GM18868 (cell line): Measurements from ENCODE around the gene YIPF1.

Experiments
- ATAC-seq: cut with Tn5 transposase; IDR thresholded peaks from one replicate; pipeline ENCODE4 v1.9.1; 2021; ENCODE audit warnings: mild to moderate bottlenecking, moderate library complexity; ENCODE audit not compliant: unreplicated experiment

YIPF1 gene

DNA sequence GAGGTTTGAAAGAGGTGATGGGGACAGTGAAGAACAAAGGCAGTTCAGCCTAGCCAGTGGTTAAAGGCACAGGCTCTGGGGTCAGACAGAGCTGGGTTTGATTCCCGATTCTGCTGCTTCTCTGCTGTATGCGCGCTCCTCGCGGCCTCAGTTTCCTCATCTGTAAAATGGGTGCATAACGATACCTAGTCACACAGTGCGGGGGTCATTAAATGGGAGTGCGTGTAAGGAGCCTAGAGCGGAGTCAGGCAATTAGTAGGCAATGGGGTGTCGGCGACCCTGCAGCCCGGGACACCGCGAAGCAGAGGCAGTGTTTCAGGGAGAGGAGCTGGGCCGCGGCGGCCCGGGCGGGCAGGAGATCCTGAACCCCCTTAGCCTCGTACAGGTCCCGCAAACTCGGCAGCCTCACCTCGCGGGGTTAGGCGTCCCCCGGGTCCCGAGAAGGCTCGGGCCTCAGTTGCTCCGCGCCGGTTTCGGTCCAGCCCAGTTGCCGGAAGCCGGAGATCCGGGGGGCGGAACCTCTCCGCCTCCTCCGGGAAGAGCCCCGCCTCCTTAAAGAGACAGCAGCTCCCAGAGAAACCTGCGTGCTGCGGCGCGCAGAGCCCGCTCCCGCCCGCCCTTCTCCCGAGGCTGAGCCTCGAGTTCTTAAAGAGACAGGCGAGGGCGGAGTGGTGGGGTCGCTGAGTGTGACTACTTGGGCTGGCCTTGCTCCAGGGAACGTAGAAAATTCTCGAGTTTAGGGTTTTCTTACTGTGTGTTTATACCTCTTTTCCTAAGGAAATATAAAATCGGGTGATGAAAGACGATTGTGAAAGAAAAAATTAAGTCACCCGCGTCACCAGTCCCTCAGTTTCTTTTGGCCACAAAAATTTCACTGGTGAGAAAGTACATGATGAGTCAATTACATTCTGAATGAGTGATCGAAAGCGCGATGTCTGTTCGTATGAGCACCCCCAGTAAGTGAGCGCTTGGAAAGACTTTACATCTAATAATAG, at the start of gene YIPF1:
Gene YIPF1, minus strand, starts transcription at position 494 of the 995 bp plus-strand sequence. CDS start 860 bp downstream, outside the sequence.
- ATAC-seq: peak; percentile 86

DNA sequence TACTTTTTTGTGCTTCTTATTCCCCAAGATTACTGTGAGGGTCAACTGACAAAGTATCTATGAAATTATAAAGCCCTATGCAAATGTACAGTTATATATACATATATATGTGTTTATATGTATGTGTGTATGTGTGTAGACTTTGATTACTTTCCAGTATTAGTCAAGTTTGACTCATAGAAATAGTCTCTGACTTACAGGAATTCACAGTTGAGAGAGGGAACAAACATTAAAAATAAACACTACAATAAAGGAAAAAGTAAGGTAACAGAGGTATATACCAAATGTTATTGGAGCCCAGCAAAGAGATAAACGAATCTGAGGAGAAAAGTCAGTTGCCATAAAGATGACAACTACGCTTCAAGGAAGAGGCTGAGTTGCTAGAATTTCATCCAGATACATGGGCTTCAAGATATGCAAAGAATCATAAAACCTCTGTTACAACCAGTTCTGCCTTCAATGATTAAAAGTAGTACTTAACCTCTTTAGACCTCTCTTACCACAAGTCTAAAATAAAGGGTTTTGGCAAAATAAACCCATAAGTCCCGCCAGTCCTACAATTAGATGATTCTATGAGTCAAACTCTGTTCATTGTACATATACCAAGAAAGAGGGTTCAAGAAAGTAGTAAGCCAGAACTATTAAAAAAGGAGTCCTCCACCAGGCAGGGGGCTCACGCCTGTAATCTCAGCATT, 48.7 kb upstream of the YIPF1 start:
- ATAC-seq: no peak

DNA sequence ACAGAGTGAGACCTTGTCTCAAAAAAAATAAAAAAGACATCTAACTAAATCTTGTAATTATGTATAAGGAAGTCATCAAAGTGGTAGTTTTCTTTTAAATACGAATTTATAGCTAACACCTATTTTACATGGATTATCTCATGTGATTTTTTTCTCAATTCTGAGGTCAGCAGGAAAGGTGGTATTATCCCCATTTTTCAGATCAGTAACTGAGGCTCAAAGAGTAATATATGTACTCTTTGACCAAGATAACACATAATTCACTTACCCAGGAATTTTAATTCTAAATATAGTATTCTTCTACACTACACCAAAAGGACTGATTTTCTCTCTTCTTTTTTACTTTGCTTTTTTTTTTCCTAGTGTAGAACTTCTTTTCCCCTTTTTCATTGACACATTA, 46.8 kb upstream of the YIPF1 start:
- ATAC-seq: no peak

DNA sequence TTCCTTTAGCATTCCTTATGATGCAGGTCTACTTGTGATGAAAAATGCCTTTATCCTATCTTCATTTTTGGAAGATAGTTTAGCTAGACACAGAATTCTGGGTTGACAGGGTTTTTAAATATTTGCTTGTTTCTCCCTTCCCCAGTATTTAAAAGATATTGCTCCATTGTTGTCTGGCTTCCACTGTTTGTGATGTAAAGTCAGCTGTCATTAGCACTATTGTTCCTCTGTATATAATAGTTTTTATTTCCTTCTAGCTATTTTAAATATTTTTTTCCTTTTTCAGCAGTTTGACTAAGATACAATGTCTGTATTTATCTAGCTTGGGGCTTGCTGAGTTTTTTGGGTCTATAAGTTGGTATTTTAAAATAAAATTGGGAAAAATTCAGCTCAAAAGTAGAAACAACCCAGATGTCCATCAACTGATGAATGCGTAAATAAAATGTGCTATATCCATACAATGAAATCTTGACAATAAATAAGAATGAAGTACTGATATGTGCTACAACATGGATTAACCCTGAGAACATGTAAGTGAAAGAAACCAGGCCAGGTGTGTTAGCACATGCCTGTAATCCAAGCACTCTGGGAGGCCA, 44.7 kb upstream of the YIPF1 start:
- no peak for ATAC-seq

DNA sequence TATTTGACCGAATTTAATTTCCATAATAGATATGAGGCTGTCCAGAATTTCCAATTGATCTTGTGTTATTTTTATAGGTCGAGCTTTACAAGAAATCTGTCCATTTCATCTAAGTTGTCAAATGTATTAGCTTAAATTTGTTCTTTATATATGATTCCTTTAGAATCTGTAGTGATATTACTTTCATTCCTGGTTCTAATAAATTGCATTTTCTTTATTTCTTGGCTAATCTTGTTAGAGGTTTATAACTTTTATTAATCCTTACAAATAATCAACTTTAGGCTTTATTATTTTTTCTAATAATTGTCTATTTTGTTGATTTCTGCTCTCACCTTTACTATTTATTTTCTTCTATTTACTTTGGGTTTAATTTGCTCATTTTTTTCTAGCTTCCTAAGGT, 41.9 kb upstream of the YIPF1 start:
- ATAC-seq: no peak

DNA sequence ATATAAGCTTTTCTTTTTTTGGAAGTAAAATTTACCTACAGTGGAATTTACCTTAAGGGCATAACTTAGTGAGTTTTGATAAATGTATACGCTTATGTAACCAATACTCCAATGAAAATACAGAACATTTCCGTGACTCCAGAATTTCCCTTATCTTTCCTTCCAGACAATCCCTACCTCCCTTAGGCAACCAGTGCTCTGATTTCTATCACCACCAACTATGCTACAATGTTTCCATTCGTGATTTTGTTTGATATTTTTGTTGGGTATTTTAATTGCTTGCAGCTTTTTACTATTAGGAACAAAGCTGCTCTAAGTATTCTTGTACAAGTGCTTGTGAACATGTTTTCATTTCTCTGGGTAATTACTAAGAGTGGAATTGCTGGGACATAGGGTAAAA, 41.3 kb upstream of the YIPF1 start:
- no peak for ATAC-seq

DNA sequence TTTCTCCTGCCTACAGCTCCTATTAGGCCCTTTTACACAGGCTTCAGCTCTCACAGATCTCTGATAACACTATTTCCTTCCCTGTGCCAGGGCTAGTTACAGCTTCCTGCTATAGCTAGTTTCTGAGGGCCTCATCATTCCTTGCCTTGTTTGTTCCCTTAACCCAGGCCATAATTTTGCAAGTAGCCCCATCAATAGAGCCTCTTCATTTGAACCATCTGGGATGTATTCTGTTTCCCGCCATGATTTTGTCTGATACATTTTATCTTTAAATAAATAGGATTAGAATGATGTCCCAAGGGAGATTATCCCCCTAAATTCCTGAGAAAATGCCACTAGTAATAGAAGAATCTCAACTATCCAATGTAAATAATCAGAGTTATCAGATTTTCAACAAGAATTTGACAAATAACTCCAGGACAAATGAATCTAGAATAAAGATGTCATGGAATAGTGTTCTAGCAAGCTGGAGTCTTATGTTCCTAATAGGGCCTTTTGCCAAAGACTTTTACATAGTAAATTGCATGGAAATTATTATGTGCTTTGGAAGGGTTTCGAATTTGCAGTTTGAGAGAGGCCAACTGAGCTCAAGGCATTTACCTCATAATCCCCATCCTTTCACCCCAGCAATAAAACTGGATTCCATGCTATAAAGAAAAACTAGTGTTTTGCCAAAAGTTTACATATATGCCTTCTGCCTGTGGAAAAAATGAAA, 39.8 kb upstream of the YIPF1 start:
- ATAC-seq: no peak

DNA sequence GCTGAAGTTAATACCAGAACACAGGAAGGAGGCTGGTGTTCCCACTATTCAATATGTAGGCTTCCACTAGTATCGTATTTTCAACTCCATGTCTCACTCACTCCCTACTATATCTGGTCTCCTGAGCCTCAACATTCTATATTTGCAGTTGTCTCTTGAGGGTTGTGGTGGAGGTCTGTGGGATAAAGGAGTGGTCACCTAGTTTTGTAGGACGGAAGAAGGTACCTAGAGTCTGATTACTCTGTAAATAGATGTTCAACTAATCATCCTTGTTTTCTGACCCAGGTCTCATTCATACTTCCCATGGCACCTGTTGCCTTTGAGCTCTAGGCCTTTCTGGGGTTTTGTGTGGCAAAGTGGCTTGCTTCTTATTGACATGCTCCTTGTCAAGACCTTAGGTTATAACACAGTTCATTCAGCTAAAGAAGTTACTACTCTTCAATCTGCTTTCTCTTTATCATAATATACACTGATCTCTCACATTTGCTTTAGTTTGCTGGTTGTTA, 37.8 kb upstream of the YIPF1 start:
- ATAC-seq: no peak

DNA sequence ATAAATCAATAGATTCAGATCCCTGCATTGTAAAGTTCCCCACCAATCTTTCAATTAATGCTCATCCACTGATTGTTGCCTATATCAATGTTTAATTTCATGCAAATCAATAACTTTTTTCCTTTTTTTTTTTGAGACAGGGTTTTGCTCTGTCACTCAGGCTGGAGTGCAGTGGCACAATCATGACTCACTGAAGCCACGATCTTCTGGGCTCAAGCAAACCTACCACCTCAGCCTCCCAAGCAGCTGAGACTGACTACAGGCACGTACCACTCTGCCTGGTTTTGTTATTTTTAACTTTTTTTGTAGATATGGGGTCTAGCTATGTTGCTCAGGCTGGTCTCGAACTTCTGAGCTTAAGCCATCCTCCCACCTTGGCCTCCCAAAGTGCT, 30.1 kb upstream of the YIPF1 start:
- no peak for ATAC-seq

DNA sequence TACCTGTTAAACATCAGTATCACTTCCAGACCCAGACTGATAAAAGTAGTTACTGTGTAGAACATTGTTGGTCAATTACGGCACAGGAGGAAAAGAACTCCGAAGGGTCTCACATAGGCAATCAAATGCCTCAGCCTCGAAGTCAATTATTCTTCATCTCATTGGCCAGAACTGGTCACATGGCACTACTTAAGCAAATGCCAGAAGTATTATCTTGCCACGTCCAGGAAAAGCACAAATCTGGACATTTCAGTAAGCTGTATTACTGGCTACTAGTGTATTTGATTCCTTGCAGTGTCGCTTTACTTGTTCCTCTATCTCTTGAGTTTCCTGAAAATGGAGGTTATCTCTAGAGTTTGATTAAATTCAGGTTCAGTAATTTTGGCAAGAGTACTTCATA, 28.7 kb upstream of the YIPF1 start:
- ATAC-seq: no peak

DNA sequence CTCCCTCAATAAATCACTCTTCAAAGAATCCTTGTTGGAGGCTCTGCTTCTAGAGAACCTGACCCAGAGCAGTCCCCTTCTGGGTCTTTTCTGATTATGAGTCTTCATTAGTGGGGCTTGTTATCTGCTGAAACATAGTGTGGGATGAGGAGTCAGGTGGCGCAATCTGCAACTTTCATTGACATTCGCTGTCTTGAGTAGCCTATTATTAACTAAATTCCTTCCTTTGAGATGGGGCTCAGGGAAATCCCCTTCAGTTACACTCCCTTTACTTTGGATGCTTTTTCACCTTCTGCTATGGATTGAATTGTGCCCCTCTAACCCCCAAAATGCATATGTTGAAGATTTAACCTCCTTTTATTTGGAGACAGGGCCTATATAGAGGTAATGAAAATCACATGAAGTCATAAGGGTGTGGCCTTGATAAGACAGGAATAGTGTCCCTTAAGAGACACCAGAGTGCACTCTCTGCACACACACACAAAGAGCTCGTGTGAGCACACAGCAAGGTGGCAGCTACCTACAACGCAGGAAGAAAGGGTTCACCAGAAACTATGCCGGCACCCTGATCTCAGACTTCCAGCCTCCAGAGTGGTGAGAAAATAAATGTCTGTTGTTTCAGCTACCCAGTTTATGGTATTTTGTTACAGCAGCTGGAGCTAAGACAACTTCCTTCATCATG, 23.9 kb upstream of the YIPF1 start:
- no peak for ATAC-seq

DNA sequence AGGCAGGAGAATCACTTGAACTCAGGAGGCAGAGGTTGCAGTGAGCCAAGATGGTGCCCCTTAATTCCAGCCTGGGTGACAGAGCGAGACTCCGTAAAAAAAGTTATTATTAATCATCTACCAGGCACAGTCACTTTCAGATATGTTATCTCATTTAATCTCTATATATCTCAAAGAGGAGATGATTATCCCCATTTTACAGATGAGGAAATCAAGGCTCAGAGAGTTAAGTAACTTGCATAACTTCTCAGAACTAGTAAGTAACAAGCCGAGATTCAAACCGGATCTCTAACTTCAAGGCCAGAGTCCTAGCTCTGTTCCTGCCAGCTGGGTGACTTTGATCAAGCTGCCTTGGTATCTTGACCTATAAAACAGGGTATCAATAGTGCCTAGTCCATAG, 21.8 kb upstream of the YIPF1 start:
- no peak for ATAC-seq

DNA sequence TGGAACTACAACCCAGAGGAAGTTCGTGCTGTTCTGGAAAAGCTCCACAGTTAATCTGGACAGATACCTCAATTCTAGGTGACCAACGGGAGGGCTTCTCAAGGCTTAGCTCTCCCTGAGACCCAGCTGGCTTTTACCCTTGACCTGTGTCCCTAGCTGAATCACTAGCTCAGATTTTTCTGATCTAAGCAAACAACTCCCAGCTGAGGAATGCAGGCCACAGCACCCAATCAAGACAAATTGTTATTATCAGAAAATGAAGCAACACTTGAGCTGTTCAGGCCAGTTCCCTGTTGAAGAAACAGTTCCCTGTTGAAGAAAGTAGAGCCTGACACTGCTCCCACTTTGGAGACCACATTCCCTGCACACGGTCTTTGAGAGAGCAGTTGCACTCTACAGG, 20.3 kb upstream of the YIPF1 start:
- no peak for ATAC-seq

DNA sequence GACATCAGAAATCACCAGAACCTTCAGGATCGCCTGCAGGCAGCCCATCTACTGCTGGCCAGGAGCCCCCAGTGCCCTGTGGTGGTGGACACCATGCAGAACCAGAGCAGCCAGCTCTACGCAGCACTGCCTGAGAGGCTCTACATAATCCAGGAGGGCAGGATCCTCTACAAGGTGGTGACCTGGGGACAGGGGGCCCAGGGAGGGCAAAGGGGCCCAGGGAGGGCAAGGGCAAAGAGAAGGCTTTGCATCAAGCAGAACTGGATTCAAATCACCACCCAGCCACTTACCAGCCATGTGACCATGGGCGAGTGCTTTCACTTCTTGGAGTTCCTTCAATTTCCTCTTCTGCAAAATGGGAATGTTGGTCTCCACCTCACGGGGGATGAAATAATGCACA, 16.5 kb upstream of the YIPF1 start:
- ATAC-seq: no peak

DNA sequence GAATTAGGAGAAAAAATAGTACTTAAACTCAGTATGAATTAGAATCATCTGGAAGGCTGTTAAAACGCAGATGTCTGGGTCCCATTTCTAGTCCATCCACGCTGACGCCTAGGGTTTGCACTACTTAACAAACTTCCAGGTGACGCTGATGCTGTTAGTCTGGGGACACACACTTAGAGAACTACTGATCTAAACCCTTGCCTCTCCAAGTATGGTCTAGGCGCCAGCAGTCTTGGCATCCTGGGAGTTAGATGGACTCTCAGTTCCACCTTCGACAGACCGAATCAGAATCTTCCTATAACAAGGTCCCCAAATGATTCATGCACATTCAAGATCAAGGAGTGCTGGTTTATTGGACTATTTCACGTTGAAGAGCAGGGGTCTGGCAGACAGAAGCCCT, 15.9 kb upstream of the YIPF1 start:
- ATAC-seq: no peak

DNA sequence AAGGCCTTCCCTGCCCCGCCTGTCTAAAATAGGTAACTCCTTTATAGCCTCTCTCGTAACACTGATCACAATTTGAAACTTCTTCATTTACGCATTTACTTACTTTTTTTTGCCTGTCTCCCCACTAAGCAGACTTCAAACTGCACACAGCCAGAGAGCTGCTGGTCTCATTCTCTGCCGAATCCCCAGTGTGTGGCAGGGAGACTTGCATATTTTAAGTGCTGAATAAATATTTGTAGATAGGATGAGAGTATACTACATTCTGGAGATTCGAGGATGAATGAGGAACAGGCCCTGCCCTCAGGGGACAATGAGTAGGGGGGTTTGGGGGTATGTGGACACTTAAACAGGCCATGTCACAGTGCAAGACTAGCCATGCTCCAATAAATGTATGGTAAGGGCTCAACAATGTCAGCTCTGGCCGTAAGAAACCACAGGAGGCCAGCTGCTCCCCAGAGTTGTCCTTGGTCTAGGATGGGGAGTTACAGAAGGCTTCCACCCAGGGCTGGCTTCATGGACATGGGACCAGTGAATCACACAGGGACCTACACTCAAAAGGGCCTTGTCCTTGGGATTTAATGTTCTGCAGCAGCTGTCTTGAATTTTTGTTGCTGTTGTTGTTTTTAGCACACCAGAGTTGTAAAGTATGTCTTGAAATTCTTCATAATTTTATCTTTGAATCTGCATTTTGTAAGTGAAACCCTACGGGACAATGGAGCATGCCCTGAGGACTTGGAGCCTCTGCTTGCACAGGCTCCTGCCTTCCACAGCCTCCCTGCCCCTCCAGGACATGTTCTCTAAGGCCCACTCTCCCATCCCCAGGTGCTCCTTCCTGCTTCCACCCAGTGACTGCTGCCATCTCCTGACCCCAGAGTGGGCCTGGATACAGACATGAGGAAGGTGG, 12.9 kb upstream of the YIPF1 start:
- no peak for ATAC-seq

DNA sequence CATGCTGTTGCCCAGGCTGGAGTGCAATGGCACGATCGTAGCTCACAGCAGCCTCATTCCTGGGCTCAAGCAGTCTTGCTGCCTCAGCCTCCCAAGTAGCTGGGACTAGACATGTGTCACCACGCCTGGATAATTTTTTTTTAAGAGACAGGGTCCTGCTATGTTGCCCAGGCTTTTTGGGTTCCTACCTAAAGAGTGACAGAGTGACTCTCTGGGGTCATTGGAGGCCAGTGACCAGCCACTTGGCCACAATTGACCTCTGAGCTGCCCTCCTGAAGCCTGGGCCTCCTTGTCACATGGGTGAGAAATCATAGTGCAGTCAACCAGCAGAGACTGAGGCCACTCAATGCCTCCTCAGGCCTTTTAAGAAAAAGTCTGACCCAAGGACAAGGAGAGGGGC, 10.1 kb upstream of the YIPF1 start:
- ATAC-seq: no peak

DNA sequence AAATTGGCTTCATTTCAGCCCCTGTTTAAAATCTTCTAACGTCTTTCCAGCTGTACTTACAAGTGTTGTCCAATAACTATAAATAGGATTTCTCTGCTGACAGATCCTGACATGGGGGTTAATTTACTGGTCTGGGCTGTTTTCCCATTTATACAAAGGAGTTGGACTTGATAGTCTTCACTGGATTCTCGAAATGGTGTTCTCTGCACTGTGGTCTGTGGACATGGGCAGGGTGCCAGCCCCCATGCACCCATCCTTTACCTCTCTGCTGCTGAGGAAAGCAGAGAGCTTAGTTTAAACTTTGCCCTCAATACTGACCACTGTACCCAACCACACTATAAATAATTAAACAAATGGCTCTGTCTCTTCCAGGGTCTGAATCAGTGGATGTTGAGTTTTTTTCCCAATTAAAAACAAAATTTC, 9.6 kb upstream of the YIPF1 start:
- ATAC-seq: no peak

DNA sequence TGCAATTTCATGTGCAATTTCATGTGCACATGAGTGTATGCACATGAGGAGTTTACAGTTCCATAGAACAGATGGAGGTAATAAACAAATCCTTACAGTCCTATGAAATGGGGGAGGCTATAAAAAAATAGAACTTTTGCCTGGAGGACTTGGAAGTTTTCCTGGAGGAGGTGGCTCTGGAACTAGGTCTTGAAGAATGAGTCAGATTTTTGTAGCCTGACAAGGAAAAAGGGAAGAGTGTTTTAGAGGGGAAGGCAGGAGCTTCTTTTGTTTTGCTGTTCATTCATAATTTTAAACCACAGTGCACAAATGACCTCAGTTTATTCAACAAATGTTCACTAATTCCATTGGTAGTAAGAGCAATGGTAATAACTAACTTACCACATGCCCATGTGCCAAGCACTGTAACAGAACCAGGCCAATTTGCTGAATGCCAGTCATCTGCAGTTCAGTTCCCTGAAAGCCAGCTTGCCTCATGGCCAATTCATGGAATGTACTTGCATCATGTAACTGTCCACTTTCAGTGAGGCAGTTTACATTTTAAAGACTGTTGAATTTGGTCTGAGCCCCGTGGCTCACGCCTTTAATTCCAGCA, 7.1 kb upstream of the YIPF1 start:
- no peak for ATAC-seq
